K562 (cell line): ENCODE measurements around the gene RBBP5.

Experiments
- ARID2 ChIP-seq: fragments of 450-650 bp; IDR thresholded peaks from 2 replicates; pipeline ENCODE4 v1.6.1; 2017; ENCODE audit warnings: antibody characterized with exemption, mild to moderate bottlenecking
- CHD2 ChIP-seq: IDR thresholded peaks from 2 replicates; pipeline ENCODE4 v1.6.1; 2011; ENCODE audit warnings: low read depth, low read length
- CTCF ChIP-seq, 3 experiments: IDR thresholded peaks in 2 of 3; conservative IDR thresholded peaks in 1 of 3; 2 replicates each; pipeline ENCODE4 v1.5.1; 2011 to 2012; ENCODE audit warnings: low read length in 3 of 3, mild to moderate bottlenecking in 3 of 3, control low read depth in 2 of 3, improper control_type of control experiment in 1 of 3, inconsistent platforms in 1 of 3, low read depth in 1 of 3, mixed read lengths in 1 of 3, moderate library complexity in 1 of 3; ENCODE audit not compliant: insufficient read depth in 2 of 3
- ELF4 ChIP-seq: fragments of 450-650 bp; formaldehyde crosslinking; IDR thresholded peaks from 2 replicates; pipeline ENCODE4 v1.4.0; 2022; ENCODE audit warnings: missing genetic modification characterization
- FOXA1 ChIP-seq: fragments of 450-650 bp; IDR thresholded peaks from 2 replicates; pipeline ENCODE4 v1.6.1; 2016; ENCODE audit warnings: mild to moderate bottlenecking, borderline replicate concordance
- HOXB6 ChIP-seq: fragments of 250-450 bp; sonication (Bioruptor Pico); IDR thresholded peaks from 2 replicates; pipeline ENCODE4 v1.5.1; 2022; ENCODE audit warnings: mild to moderate bottlenecking, borderline replicate concordance
- LEF1 ChIP-seq: fragments of 450-650 bp; IDR thresholded peaks from 2 replicates; pipeline ENCODE4 v1.6.1; 2016; ENCODE audit warnings: mild to moderate bottlenecking
- NFXL1 ChIP-seq: fragments of 450-650 bp; formaldehyde crosslinking; IDR thresholded peaks from 2 replicates; pipeline ENCODE4 v1.4.0; 2021; ENCODE audit warnings: mild to moderate bottlenecking
- NR3C1 ChIP-seq: sonication (generic); formaldehyde crosslinking; IDR thresholded peaks from 2 replicates; pipeline ENCODE4 v1.8.1; 2022; ENCODE audit warnings: missing genetic modification reagents
- TFAM ChIP-seq: fragments of 250-450 bp; sonication (Bioruptor Pico); conservative IDR thresholded peaks from 2 replicates; pipeline ENCODE4 v1.5.0; 2021; ENCODE audit warnings: mild to moderate bottlenecking, moderate library complexity
- ZBTB33 ChIP-seq: sonication (generic); formaldehyde crosslinking; IDR thresholded peaks from 2 replicates; pipeline ENCODE4 v1.8.1; 2023; ENCODE audit warnings: mild to moderate bottlenecking, missing genetic modification reagents
- ZNF274 ChIP-seq: IDR thresholded peaks from 2 replicates; pipeline ENCODE4 v1.6.1; 2011; ENCODE audit warnings: low read depth, mild to moderate bottlenecking, low read length, moderate library complexity, borderline replicate concordance

- TF ChIP-seq FOXA1 (no peak), TFAM (CRISPR knock-in tag) (no peak), ZNF274 (no peak), CTCF (IDR thresholded peaks at IDR 0.05 in 2 of 3, conservative IDR thresholded peaks at IDR 0.05 in 1 of 3; ENCODE audit: insufficient read depth in 2 of 3, low read depth in 1 of 3, low read length in 3 of 3) (no peak), NFXL1 (CRISPR knock-in tag) (no peak), ZBTB33 (CRISPR knock-in tag) (no peak), ELF4 (CRISPR knock-in tag) (no peak), HOXB6 (no peak), NR3C1 (CRISPR knock-in tag) (no peak), LEF1 (no peak), ARID2 (no peak), CHD2 (no peak)
Observed at GRCh38 chr1:205074513-205074912, 47.3 kb downstream of the RBBP5 start.
